Lower leg skin (tissue), 4 donors: ENCODE data around the gene MACF1. TPM values are rescaled to one million over a fixed set of nuclear protein-coding genes. Genes with fewer than 3 reads are reported as not detected.

ENCODE experiments used
- DNase-seq, 2 donors: peaks; one replicate each; pipeline ENCODE4 v3.0.0-alpha.2; 2019; ENCODE audit warnings: low spot score in 2 of 2
- H3K4me3 ChIP-seq: fragments of 200-600 bp; sonication (generic); 2 replicates; pipeline ENCODE4 v1.5.1; 2017; ENCODE audit warnings: mild to moderate bottlenecking, low read depth; ENCODE audit not compliant: poor library complexity, severe bottlenecking
- POLR2A ChIP-seq, 2 donors: fragments of 450-650 bp; IDR thresholded peaks; one replicate each; pipeline ENCODE4 v1.6.1; 2016 to 2017; ENCODE audit warnings: antibody characterized with exemption in 2 of 2, mild to moderate bottlenecking in 1 of 2, moderate library complexity in 1 of 2
- WGBS, 2 donors: methylation state at CpG; one replicate each; pipeline ENCODE4 v1.1.5; 2018; 5-methylcytosine and 5-hydroxymethylcytosine counted together
- intact Hi-C: fragments of 100-400 bp; cut with DNase I; formaldehyde crosslinking; loops from one replicate; pipeline ENCODE4 v1.15.0; 2023; ENCODE audit warnings: low total_unique reads
- total RNA-seq, 4 donors: library from RNA; depleted of rRNA; stranded (reverse); fragments of >200 nt; gene quantifications; one replicate each; pipeline ENCODE4 v1.1.0, GENCODE V29; 2016
- TF ChIP-seq, protein P1 (sequence below), 3 donors: fragments of 450-650 bp; IDR thresholded peaks; one replicate each; pipeline ENCODE4 v1.5.1; 2016; ENCODE audit warnings: antibody characterized with exemption in 3 of 3, mild to moderate bottlenecking in 3 of 3, moderate library complexity in 2 of 3

Gene MACF1
- total RNA-seq, 4 donors from 2014 or later = 427 to 686 (median 463) TPM

DNA sequence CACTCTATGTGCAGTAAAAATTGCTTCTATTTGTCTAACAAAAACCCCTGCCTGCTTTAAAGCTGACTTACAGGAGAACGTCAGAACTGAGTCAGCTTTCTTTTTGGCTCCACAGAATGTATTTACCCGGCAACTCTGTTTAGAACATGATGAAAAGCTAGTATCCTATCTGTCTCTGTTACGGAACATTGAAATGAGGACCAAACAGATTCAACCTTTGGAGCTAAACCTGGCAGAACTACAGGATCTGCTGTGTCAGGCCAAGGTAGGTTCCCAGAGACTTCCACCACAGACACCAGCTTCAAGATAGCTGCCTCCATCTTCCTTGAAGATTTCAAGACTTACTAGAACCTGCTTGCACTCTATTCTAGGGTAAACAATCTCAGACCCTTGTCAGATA, 132.6 kb downstream of the MACF1 start:
- intact Hi-C loops = no loop called here
- WGBS, 2 donors = 87 to 95% methylated on average over 3 of the region's 3 CpGs
- no peak for TF ChIP-seq POLR2A (IDR thresholded peaks at IDR 0.05)
- TF ChIP-seq, protein P1, sequence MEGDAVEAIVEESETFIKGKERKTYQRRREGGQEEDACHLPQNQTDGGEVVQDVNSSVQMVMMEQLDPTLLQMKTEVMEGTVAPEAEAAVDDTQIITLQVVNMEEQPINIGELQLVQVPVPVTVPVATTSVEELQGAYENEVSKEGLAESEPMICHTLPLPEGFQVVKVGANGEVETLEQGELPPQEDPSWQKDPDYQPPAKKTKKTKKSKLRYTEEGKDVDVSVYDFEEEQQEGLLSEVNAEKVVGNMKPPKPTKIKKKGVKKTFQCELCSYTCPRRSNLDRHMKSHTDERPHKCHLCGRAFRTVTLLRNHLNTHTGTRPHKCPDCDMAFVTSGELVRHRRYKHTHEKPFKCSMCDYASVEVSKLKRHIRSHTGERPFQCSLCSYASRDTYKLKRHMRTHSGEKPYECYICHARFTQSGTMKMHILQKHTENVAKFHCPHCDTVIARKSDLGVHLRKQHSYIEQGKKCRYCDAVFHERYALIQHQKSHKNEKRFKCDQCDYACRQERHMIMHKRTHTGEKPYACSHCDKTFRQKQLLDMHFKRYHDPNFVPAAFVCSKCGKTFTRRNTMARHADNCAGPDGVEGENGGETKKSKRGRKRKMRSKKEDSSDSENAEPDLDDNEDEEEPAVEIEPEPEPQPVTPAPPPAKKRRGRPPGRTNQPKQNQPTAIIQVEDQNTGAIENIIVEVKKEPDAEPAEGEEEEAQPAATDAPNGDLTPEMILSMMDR (IDR thresholded peaks at IDR 0.05) = no peak
- no peak overlapping the region for H3K4me3 ChIP-seq
- no peak for DNase-seq

DNA sequence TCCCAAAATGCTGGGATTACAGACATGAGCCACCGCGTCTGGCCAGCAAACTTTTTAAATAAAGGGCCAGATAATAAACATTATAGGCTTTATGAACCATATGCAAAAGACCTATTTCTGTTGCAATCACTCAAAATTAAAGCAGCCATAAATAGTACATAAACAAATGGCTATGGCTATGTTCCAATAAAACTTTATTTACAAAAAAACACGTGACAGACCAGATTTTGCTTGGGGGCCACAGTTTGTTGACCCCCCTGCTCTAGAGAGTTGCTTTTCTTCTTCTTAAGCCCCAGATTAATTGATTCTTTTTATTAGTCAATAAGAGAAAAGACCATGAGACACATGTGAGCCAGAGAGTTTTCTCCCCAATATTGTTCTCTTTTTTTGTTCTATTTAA, 138.3 kb downstream of the MACF1 start:
- WGBS, 2 donors = 87% methylated on average over 3 of the region's 3 CpGs
- no peak for DNase-seq
- H3K4me3 ChIP-seq = no peak overlapping the region
- intact Hi-C loops = no loop called here
- no peak for TF ChIP-seq POLR2A (IDR thresholded peaks at IDR 0.05)
- TF ChIP-seq, protein P1 (IDR thresholded peaks at IDR 0.05) = no peak

DNA sequence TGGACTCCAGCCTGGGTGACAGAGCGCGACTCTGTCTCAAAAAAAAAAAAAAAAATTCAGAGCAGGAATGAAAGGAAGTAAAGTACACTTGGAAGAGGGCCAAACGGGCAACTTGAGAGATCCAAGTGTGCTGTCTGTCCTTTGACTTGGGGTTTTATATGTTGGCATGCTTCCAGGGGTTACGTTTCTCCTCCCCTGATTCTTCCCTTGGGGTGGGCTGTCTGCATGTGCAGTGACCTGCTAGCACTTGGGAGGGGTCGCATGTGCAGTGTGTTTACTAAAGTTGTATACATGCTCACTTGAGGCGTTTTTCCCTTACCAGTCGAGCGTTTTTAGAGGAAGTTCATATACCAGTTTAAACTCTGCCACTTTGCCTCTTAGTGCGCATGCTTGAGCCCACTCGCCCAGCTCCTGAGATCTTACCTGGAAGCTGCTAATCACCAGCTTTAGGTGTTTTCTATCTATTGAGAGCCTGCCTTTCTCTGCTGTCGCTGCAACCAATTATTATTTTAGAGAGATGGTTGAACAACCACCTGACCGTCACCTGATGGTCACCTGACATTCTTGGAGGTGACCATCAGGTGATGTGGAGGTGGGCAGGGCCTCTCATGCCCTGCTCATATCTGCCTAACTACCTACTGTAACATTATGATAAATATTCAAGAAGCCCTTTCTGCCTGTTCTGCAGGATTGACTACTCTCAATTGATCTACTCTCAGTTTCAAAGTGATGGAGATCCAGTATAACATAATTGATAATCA, 140.1 kb downstream of the MACF1 start:
- no peak for TF ChIP-seq POLR2A (IDR thresholded peaks at IDR 0.05)
- TF ChIP-seq, protein P1 (IDR thresholded peaks at IDR 0.05) = no peak
- WGBS, 2 donors = 78 to 85% methylated on average over 12 of the region's 12 CpGs
- DNase-seq = no peak
- H3K4me3 ChIP-seq = no peak overlapping the region
- intact Hi-C loops = no loop called here

DNA sequence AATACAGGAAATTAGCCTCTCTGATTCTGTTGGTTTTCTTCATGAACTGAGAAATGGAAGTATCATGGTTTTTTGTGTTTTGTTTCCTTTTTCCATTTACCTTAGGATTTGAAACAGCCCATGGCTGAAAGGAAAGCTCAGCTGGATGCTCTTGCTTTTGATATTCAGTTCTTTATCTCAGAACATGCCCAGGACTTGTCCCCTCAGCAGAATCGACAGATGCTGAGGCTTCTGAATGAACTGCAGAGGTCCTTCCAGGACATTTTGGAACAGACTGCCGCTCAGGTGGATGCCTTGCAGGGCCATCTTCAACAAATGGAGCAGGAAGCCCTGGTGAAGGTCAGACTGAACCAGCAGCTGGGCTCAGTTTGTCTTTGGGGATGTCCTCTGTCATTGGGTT, 142.4 kb downstream of the MACF1 start:
- WGBS, 2 donors = 32 to 58% methylated on average over 2 of the region's 2 CpGs
- no peak for TF ChIP-seq POLR2A (IDR thresholded peaks at IDR 0.05)
- TF ChIP-seq, protein P1 (IDR thresholded peaks at IDR 0.05) = no peak
- intact Hi-C loops = no loop called here
- H3K4me3 ChIP-seq = no peak overlapping the region
- DNase-seq = no peak

DNA sequence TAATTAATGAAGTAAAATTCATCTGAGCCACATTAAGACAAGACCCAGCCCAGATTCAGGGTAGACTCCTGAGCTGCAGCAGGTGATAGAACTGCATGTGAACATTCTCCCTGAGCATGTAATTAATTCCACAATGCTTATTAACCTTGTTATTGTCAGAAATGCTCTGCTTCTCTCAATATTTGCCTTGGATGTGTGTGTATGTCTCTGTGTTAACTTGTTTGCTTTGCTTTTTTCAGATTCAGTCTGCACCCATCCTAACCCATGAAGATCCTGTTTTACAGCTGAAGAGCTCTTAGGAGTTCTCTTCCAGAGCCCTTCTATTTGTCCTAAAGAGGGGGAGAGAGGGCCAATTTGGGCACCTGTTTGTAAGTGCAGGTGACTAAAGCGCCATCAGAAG, 143.8 kb downstream of the MACF1 start:
- WGBS, 2 donors = 91 to 97% methylated on average over 1 of the region's 1 CpG
- no peak for DNase-seq
- TF ChIP-seq, protein P1 (IDR thresholded peaks at IDR 0.05) = no peak
- no peak for TF ChIP-seq POLR2A (IDR thresholded peaks at IDR 0.05)
- intact Hi-C loops = no loop called here
- H3K4me3 ChIP-seq = no peak overlapping the region

DNA sequence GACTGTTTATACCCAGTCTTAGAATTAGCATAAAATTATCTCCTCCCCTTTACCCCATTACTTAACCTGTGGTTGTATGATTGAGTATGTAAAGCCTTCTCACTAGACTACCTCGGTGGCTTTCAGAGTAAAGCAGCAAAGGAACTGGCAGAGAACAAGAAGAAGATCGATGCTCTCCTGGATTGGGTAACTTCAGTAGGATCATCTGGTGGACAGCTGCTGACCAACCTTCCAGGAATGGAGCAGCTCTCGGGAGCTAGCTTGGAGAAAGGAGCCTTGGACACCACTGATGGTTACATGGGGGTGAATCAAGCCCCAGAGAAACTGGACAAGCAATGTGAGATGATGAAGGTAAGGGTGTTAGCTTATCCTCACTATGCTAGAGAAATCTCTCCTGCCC, 148.4 kb downstream of the MACF1 start:
- intact Hi-C loops = loop anchor here (10.0 kb wide), 1 partner anchor 92 kb away; no protein-coding TSS in a partner anchor
- no peak overlapping the region for H3K4me3 ChIP-seq
- TF ChIP-seq, protein P1 (IDR thresholded peaks at IDR 0.05) = no peak
- no peak for TF ChIP-seq POLR2A (IDR thresholded peaks at IDR 0.05)
- DNase-seq = no peak
- 69 to 74% methylated on average over 3 of the region's 3 CpGs for WGBS, 2 donors
